ENCODE results near the gene EMX1.

DNA sequence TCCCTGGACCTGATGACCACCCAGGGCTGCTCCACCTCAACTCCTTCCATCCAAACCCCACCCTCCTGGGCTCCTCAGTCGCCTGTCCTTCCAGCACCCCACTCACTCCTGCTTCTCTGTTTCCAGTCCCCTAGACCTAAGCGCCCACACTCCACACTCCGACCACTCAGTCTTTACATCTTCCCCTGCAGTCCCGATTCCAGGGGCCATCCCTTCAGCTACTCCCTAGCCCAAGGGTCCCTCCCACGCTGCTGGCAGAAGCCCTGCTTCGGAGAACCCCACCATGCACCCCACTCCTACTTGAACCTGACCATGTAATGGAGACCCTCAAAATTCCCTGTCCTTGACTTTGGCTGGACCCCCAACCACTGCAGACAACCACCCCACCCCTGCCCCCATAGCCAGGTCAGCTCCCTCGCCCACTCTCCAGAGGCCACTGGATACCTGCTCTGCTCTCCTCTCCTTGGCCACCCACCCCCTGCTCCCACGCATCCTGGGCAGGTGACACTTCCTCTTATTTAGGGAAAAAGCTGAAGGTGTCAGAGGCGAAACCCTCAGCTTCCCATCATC lies 28.2 kb downstream of the EMX1 start:
- TF ChIP-seq POLR2A (IDR thresholded peaks at IDR 0.05; ENCODE audit: low read length), result no peak
- TF ChIP-seq GATA1 (IDR thresholded peaks at IDR 0.05; ENCODE audit: low read depth, low read length), result no peak

All from erythroblast (primary cell).